Right kidney (tissue), 1 donor: ENCODE measurements around the gene C1orf87.

Source experiments
- DNase-seq: peaks from one replicate; pipeline ENCODE4 v3.0.0-alpha.2; 2016

Gene C1orf87

GRCh38 chr1:60063561-60063960 lies 10.0 kb downstream of the C1orf87 start:
- no peak for DNase-seq

- no peak for DNase-seq
These were observed 14.1 kb downstream of the C1orf87 start for GRCh38 chr1:60059468-60059867.

- DNase-seq, result no peak
These were observed 18.2 kb downstream of the C1orf87 start for GRCh38 chr1:60055336-60055735.

GRCh38 chr1:60054374-60054773 lies 19.2 kb downstream of the C1orf87 start:
- DNase-seq, result no peak

GRCh38 chr1:60052601-60053000 lies 21.0 kb downstream of the C1orf87 start:
- DNase-seq, result no peak

DNA sequence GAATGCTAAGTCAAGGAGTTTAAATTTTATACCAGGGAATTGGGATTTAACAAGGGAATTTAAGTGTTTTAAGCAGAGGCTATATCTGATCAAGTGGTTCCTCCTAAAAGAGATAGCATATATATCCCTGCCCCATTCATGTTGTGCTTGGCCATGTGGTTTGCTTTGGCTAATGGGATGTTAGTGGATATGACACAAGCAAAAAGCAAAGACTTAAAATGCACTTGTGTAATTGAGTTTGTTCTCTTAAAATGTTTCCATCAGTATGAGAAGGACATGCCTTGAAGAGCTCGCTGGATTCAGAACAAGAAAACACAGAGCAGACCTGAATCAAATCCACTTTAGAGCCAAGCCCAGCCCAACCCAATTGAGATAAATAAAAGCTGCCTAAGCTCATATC lies 22.4 kb downstream of the C1orf87 start:
- DNase-seq, result no peak

GRCh38 chr1:60049188-60049587 lies 24.4 kb downstream of the C1orf87 start:
- DNase-seq, result no peak

- DNase-seq, result no peak
These were observed 28.7 kb downstream of the C1orf87 start for GRCh38 chr1:60044881-60045280.

DNA sequence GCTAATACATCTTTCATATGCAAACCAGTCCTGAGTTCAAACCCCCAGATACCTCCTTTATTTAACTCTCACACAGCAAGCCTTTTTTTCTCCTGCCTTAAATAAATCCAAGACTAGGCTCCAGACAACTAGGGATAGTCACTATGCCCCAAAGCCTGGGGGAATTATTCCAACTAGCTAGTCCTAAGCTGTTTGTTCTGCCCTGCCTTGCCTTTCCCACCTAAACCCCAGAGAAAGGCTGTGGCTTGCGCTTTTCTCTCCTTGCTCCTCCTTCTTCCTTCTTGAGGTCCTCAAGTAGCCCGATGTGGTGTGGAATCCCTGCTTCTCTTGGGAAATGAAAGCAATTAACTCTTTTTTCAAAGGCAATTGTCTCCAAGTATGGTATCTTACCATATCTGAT lies 31.8 kb downstream of the C1orf87 start:
- DNase-seq, result no peak

- no peak for DNase-seq
These were observed 35.9 kb downstream of the C1orf87 start for GRCh38 chr1:60037669-60038068.

- no peak for DNase-seq
These were observed 36.6 kb downstream of the C1orf87 start for GRCh38 chr1:60036856-60037460.

GRCh38 chr1:60035921-60036320 lies 37.6 kb downstream of the C1orf87 start:
- DNase-seq, result no peak

DNA sequence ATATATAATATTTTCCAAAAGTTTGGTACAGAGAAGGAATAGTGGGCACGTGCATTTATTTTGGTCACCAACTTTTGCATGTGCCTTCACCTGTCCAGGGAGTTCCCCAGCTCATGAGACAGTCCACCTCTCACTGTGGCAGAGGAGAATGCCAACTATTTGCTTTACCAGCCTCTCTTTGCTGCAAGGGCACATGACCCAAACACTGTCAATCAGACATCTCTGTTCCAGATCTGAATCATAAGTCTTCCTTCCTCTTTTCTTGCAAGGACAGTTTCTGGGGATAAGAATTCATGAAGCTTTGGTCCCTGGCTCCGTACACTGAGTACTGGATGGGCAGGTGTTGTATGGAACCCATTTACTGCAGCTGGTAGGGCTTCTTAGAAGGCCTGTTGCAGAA lies 38.6 kb downstream of the C1orf87 start:
- DNase-seq, result no peak

- DNase-seq, result no peak
These were observed 40.5 kb downstream of the C1orf87 start for GRCh38 chr1:60033066-60033465.

DNA sequence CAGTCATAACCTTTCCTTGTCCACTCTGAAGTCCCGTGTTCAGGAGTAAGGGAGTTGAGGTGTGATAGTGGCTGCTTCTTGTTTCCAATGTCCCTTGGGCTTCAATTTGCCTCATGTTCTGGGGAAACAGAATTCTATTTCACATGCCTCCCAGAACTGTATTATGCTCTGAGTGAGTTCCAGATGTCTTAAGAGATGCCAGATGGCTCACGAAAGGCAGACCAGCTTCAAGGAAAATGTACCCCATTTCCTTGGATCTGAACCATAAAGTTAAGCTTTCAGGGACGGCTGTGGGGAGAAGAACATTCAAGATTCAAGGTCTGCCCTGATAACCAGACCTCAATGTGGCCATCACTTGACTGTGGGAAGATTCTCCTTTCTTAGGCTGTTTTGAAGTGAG lies 42.4 kb downstream of the C1orf87 start:
- no peak for DNase-seq

- no peak for DNase-seq
These were observed 48.0 kb downstream of the C1orf87 start for GRCh38 chr1:60025552-60025951.

DNA sequence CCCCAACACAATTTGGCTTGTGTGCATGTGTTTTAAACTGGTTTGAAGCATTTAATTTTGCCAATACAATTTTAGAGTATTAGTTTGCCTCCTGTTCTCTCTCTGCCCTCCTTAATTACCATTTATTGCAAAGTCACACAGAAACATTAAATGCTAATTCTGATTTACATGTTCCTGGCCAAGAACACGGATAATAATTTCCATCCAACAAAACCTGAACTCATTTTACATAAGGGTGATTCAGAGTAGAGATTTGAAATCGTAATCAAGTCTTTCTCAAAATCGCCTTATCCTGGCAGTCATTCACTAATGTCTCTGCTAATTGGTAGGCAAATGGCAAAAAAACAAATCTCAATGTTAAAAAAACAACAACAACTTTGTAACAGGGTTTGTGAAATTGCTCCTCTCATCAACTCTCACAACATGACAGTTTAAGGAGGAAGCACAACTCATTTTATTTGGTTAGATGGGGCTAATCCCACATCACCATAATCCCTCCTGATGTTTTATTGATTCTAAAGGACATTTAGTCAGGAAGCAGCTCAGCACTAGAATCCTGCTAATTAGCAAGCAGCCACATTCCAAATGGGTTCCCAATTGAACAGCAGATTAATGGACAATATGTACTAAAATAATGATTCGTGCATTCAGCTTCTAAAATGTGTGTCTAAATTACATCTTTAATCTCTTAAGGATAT lies 55.9 kb downstream of the C1orf87 start:
- DNase-seq, result no peak

- DNase-seq, result no peak
These were observed 62.9 kb downstream of the C1orf87 start for GRCh38 chr1:60010690-60011089.

DNA sequence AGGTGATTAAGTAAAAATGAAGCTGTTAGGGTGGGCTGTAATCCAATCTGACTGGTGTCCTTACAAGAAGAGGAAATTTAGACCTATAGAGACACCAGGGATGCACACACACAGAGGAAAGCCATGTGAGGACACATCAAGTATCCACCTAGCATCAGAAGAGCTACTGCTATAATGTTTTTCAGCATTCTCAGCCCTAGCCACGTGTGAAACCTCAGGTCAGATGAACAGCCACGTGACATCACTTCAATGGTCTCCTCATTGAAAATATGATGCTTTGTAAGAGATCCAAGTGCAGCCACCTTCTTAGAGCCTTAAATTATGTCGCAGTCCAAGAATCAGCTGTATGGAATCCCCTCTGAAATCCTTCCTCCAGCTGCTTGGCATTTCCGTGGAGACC lies 65.1 kb downstream of the C1orf87 start:
- no peak for DNase-seq

DNA sequence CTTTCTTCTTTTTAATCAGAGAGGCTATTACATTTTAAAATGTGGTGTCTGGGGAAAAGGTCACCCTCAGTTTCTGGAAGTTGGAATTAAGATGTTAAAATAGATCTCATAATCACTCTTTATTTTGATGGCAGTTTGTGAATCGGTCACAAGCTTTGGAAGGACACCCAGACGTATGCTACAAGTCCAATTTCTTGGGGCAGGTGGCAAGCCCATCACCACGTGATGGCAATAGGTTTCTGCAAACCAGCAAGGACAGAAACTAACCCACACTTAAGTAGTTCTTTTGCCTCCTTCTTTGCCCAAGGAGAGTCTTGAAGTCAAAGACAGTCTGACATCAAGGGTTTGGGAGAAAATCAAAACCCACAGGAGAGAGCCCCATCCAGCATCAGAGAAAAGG lies 72.9 kb downstream of the C1orf87 start:
- no peak for DNase-seq

DNA sequence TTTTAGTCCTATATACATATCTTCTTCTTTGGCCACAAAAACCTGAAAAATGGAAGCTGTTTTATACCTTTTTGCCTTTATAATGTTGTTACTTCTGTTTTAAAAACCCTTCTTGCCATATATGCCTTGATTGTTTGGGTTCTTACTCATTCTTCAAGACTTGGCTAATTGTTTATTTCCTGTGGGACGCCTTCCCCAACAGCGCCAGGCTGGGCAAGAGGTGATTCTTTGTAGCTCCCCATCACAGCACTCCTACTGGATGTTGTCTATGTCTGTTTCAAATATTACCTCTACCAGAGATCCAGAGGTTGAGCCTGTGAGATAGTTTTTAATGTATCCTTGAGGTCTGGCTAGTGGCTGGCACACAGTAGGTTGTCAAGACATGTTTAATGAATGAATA lies 73.8 kb downstream of the C1orf87 start:
- no peak for DNase-seq

- no peak for DNase-seq
These were observed 74.6 kb downstream of the C1orf87 start for GRCh38 chr1:59999006-59999405.

DNA sequence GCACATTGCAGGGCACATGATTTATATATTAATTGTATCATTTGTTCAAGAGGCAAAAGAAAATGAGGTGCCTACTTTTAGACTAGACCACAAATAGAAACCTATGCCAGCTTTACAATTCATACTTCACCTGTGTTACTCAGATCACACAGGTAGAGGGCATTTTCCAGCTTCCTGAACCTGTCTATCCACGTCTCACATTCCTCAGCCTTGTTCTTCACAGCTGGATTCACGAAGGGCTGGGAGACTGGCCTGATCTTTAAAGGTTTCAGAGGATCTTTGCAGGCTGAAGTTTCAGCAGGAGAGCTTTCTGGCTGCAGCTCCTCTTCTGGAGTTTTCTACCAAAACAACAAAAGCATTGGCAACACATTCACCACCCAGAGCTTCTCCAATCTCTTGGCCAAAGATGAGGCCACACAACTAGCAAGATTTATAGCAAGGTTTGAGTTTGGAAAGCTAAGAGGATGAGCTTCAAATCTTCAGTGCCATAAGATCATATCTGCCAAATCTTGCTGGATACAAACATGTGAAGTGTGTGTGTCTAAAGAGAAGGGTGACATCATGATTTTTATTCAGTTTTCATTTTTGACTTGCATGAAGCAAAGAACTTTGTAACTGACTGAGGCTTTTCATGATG lies 76.0 kb downstream of the C1orf87 start:
- DNase-seq, result no peak
